ENCODE data around the gene PAF1.
"Not testable (repeated sequence)": the region's sequence is repeated elsewhere in the genome, so short reads cannot be mapped to it uniquely, and the experiment has no call there.

The PAF1 gene

GRCh38 chr19:39351537-39352064 lies 39.3 kb downstream of the PAF1 start:
- no peak for DNase-seq

GRCh38 chr19:39350156-39350555 lies 40.8 kb downstream of the PAF1 start:
- DNase-seq: no peak

- DNase-seq: no peak
Observed at GRCh38 chr19:39349326-39349725, 41.6 kb downstream of the PAF1 start.

- peak; percentile 28 for DNase-seq
Observed at GRCh38 chr19:39347332-39348164, 43.4 kb downstream of the PAF1 start.

GRCh38 chr19:39345956-39346355 lies 45.0 kb downstream of the PAF1 start:
- DNase-seq: no peak

GRCh38 chr19:39342647-39343305 lies 48.1 kb downstream of the PAF1 start:
- DNase-seq: no peak

- DNase-seq: peak; percentile 99
Observed at GRCh38 chr19:39341719-39342604, 48.9 kb downstream of the PAF1 start, which contains the start of gene SAMD4B. SAMD4B (plus strand) TSS chr19:39342421; CDS start chr19:39356894, 14,473 bp downstream.

GRCh38 chr19:39341129-39341718 lies 49.7 kb downstream of the PAF1 start:
- DNase-seq: no peak

- not testable (repeated sequence) for DNase-seq
Observed at GRCh38 chr19:39340156-39340555, 50.8 kb downstream of the PAF1 start.

- no peak for DNase-seq
Observed at GRCh38 chr19:39339674-39340073, 51.2 kb downstream of the PAF1 start.

GRCh38 chr19:39336483-39336882 lies 54.4 kb downstream of the PAF1 start:
- no peak for DNase-seq
